Loucy (cell line): ENCODE data around the gene SSX2IP.

Experiments
- H2AFZ ChIP-seq: fragments of 200-600 bp; sonication (generic); 2 replicates; pipeline ENCODE4 v1.6.0; 2016; ENCODE audit warnings: antibody characterized with exemption, mild to moderate bottlenecking, low read length, moderate library complexity
- H3F3A ChIP-seq: fragments of 200-600 bp; 2 replicates; pipeline ENCODE4 v1.6.0; 2016; ENCODE audit warnings: antibody characterized with exemption, low read depth, mild to moderate bottlenecking
- H3K27me3 ChIP-seq: fragments of 200-600 bp; sonication (generic); 2 replicates; pipeline ENCODE4 v1.6.1; 2014; ENCODE audit warnings: low read length, mild to moderate bottlenecking; ENCODE audit not compliant: insufficient read depth, poor library complexity, severe bottlenecking
- H3K36me3 ChIP-seq: fragments of 200-600 bp; sonication (generic); 2 replicates; pipeline ENCODE4 v1.6.1; 2016; ENCODE audit warnings: low read length; ENCODE audit not compliant: insufficient read depth
- H3K4me1 ChIP-seq: fragments of 200-600 bp; sonication (generic); 2 replicates; pipeline ENCODE4 v1.5.1; 2014; ENCODE audit warnings: low read length, mild to moderate bottlenecking; ENCODE audit not compliant: insufficient read depth, poor library complexity, severe bottlenecking
- H3K4me2 ChIP-seq: fragments of 200-600 bp; sonication (generic); 2 replicates; pipeline ENCODE4 v1.6.0; 2014; ENCODE audit warnings: antibody characterized with exemption, low read length, low read depth, mild to moderate bottlenecking; ENCODE audit not compliant: poor library complexity, severe bottlenecking
- H3K4me3 ChIP-seq: fragments of 200-600 bp; sonication (generic); 2 replicates; pipeline ENCODE4 v1.5.1; 2014; ENCODE audit warnings: low read length, mild to moderate bottlenecking, mixed read lengths; ENCODE audit not compliant: poor library complexity, severe bottlenecking
- H3K79me2 ChIP-seq: fragments of 200-600 bp; sonication (generic); 2 replicates; pipeline ENCODE4 v1.6.1; 2014; ENCODE audit warnings: low read length; ENCODE audit not compliant: insufficient read depth
- H3K9ac ChIP-seq: fragments of 200-600 bp; sonication (generic); 2 replicates; pipeline ENCODE4 v1.6.0; 2014; ENCODE audit warnings: mild to moderate bottlenecking, low read depth, low read length, moderate library complexity; ENCODE audit not compliant: poor library complexity, severe bottlenecking
- H3K9me2 ChIP-seq: fragments of 200-600 bp; sonication (generic); replicated peaks from 2 replicates; pipeline ENCODE4 v1.6.1; 2016; ENCODE audit warnings: low read depth, low read length, mixed read lengths
- H3K9me3 ChIP-seq: fragments of 200-600 bp; sonication (generic); 2 replicates; pipeline ENCODE4 v1.6.1; 2014; ENCODE audit warnings: mild to moderate bottlenecking, antibody characterized with exemption, low read length, low read depth; ENCODE audit not compliant: insufficient read depth
- H4K20me1 ChIP-seq: fragments of 200-600 bp; sonication (generic); 2 replicates; pipeline ENCODE4 v1.6.0; 2014; ENCODE audit warnings: antibody characterized with exemption, low read length, mild to moderate bottlenecking; ENCODE audit not compliant: insufficient read depth, poor library complexity, severe bottlenecking
- CTCF ChIP-seq: fragments of 200-600 bp; sonication (generic); conservative IDR thresholded peaks from 2 replicates; pipeline ENCODE4 v1.5.1; 2014; ENCODE audit warnings: mild to moderate bottlenecking, antibody characterized with exemption, low read length
- EZH2phosphoT487 ChIP-seq: fragments of 200-600 bp; IDR thresholded peaks from 2 replicates; pipeline ENCODE4 v1.6.1; 2018; ENCODE audit warnings: antibody characterized with exemption, mild to moderate bottlenecking, moderate library complexity, borderline replicate concordance

Gene SSX2IP

GRCh38 chr1:84690397-84691121 is at the start of gene SSX2IP:
TSS of gene SSX2IP (minus strand) at chr1:84690461. CDS start at chr1:84671219, 19,242 bp downstream.
- Histone ChIP-seq H2AFZ (peak within 1 kb of the TSS; percentile 96), H3K79me2 (peaks cover 44% of the 10 kb centered on the region), H3K36me3 (no peaks in the 10 kb centered on the region), H3K27me3 (no peaks in the 10 kb centered on the region), H3K4me3 (peak within 1 kb of the TSS; percentile 97), H3K4me2 (peak within 1 kb of the TSS; percentile 92), H3K9ac (peak within 1 kb of the TSS; percentile 86), H3K9me3 (no peaks in the 10 kb centered on the region), H3F3A (no peaks in the 10 kb centered on the region), H3K4me1 (peaks cover 62% of the 10 kb centered on the region), H3K9me2 (no peaks in the 10 kb centered on the region), H4K20me1 (peaks cover 20% of the 10 kb centered on the region)
- TF ChIP-seq EZH2phosphoT487 (no peak), CTCF (no peak)

- Histone ChIP-seq H3K4me2 (no peak overlapping the region), H3F3A (no peaks in the 10 kb centered on the region), H3K9me2 (no peaks in the 10 kb centered on the region), H3K9ac (no peak overlapping the region), H3K4me1 (no peaks in the 10 kb centered on the region), H3K36me3 (no peaks in the 10 kb centered on the region), H3K9me3 (no peaks in the 10 kb centered on the region), H3K4me3 (no peak overlapping the region), H3K27me3 (no peaks in the 10 kb centered on the region), H3K79me2 (no peaks in the 10 kb centered on the region), H4K20me1 (no peaks in the 10 kb centered on the region), H2AFZ (no peak overlapping the region)
- no peak for TF ChIP-seq EZH2phosphoT487
- TF ChIP-seq CTCF = no peak
Measured at GRCh38 chr1:84738237-84738636, 48.0 kb upstream of the SSX2IP start.

- TF ChIP-seq CTCF (no peak), EZH2phosphoT487 (no peak)
- Histone ChIP-seq H3K9me2 (no peaks in the 10 kb centered on the region), H3K79me2 (no peaks in the 10 kb centered on the region), H4K20me1 (no peaks in the 10 kb centered on the region), H3F3A (no peaks in the 10 kb centered on the region), H3K4me1 (no peaks in the 10 kb centered on the region), H3K36me3 (no peaks in the 10 kb centered on the region), H3K4me2 (no peak overlapping the region), H3K4me3 (no peak overlapping the region), H2AFZ (no peak overlapping the region), H3K9me3 (no peaks in the 10 kb centered on the region), H3K27me3 (no peaks in the 10 kb centered on the region), H3K9ac (no peak overlapping the region)
Measured at GRCh38 chr1:84737590-84737989, 47.3 kb upstream of the SSX2IP start.
